Upper lobe of right lung (tissue), 1 donor: ENCODE measurements around the gene SLC5A11. TPM values are rescaled to one million over a fixed set of nuclear protein-coding genes. Genes with fewer than 3 reads are reported as not detected.
"Not testable (repeated sequence)": the region's sequence is repeated elsewhere in the genome, so short reads cannot be mapped to it uniquely, and the experiment has no call there.

Source experiments
- ATAC-seq: fragments of 200-7000 bp; cut with Tn5 transposase; one replicate; pipeline ENCODE4 v1.9.1; 2020; ENCODE audit warnings: mild to moderate bottlenecking, moderate library complexity
- DNase-seq: peaks from one replicate; pipeline ENCODE4 v3.0.0-alpha.2; 2020
- H3K27ac ChIP-seq: fragments of 200-600 bp; one replicate; pipeline ENCODE4 v1.8.0; 2022
- H3K27me3 ChIP-seq: fragments of 200-600 bp; one replicate; pipeline ENCODE4 v1.8.0; 2022; ENCODE audit warnings: mild to moderate bottlenecking
- H3K36me3 ChIP-seq: fragments of 200-600 bp; one replicate; pipeline ENCODE4 v1.8.0; 2022
- H3K4me1 ChIP-seq: fragments of 200-600 bp; one replicate; pipeline ENCODE4 v1.8.0; 2022
- H3K4me3 ChIP-seq: fragments of 200-600 bp; one replicate; pipeline ENCODE4 v1.8.0; 2022; ENCODE audit warnings: mild to moderate bottlenecking
- H3K9me3 ChIP-seq: fragments of 200-600 bp; one replicate; pipeline ENCODE4 v1.8.0; 2022
- CTCF ChIP-seq: fragments of 200-600 bp; IDR thresholded peaks from one replicate; pipeline ENCODE4 v1.8.0; 2022; ENCODE audit warnings: antibody characterized with exemption
- intact Hi-C: fragments of 100-400 bp; cut with DNase I; formaldehyde crosslinking; loops from one replicate; pipeline ENCODE4 v1.11.0; 2022
- total RNA-seq: library from RNA; stranded (reverse); fragmentation: NEBNext Ultra II Directional; extraction: Animal tissue kit (Norgen Biotek cat#: 25700); gene quantifications from one replicate; pipeline ENCODE4 v1.2.1, GENCODE V29; 2021
- donor health status: DM: no; HTN: yes; CAD: no; lungs with severe emphysema.

SLC5A11 gene
- total RNA-seq, 1 donor from 2014 or later = not detected

GRCh38 chr16:24855678-24856077, 9.9 kb downstream of the SLC5A11 start:
- Histone ChIP-seq H3K27me3 (no peaks in the 10 kb centered on the region), H3K9me3 (no peaks in the 10 kb centered on the region), H3K4me3 (no peak overlapping the region), H3K4me1 (no peaks in the 10 kb centered on the region), H3K27ac (no peak overlapping the region), H3K36me3 (no peaks in the 10 kb centered on the region)
- intact Hi-C loops = no loop called here
- TF ChIP-seq CTCF = no peak
- no peak for DNase-seq
- ATAC-seq = no peak

GRCh38 chr16:24856871-24857270, 11.1 kb downstream of the SLC5A11 start:
- H3K27ac ChIP-seq, H3K4me1 ChIP-seq, ATAC-seq, intact Hi-C loops, H3K9me3 ChIP-seq, DNase-seq, H3K4me3 ChIP-seq, H3K27me3 ChIP-seq, H3K36me3 ChIP-seq: not testable (repeated sequence)

GRCh38 chr16:24858219-24859041, 12.7 kb downstream of the SLC5A11 start:
- no peaks in the 10 kb centered on the region for H3K9me3 ChIP-seq
- no peaks in the 10 kb centered on the region for H3K27me3 ChIP-seq
- DNase-seq = peak; percentile 70
- H3K27ac ChIP-seq = no peak overlapping the region
- intact Hi-C loops = no loop called here
- H3K4me3 ChIP-seq = no peak overlapping the region
- TF ChIP-seq CTCF = no peak
- peak; percentile 65 for ATAC-seq
- no peaks in the 10 kb centered on the region for H3K36me3 ChIP-seq
- H3K4me1 ChIP-seq = no peaks in the 10 kb centered on the region

- Histone ChIP-seq H3K27ac (no peak overlapping the region), H3K36me3 (no peaks in the 10 kb centered on the region), H3K4me1 (no peaks in the 10 kb centered on the region), H3K9me3 (peaks cover 5% of the 10 kb centered on the region), H3K27me3 (no peaks in the 10 kb centered on the region), H3K4me3 (no peak overlapping the region)
- DNase-seq (no peak), ATAC-seq (no peak)
- TF ChIP-seq CTCF = no peak
- intact Hi-C loops = no loop called here
Observed at GRCh38 chr16:24861461-24861860, 15.7 kb downstream of the SLC5A11 start.

- ATAC-seq (no peak), DNase-seq (no peak)
- Histone ChIP-seq H3K9me3 (peaks cover 5% of the 10 kb centered on the region), H3K4me3 (no peak overlapping the region), H3K27ac (no peak overlapping the region), H3K36me3 (no peaks in the 10 kb centered on the region), H3K4me1 (no peaks in the 10 kb centered on the region), H3K27me3 (no peaks in the 10 kb centered on the region)
- no peak for TF ChIP-seq CTCF
- intact Hi-C loops = no loop called here
Observed at GRCh38 chr16:24863582-24864437, 18.0 kb downstream of the SLC5A11 start.

GRCh38 chr16:24869033-24869432, 23.3 kb downstream of the SLC5A11 start:
- no peak for DNase-seq
- no peaks in the 10 kb centered on the region for H3K27me3 ChIP-seq
- no peak overlapping the region for H3K4me3 ChIP-seq
- intact Hi-C loops = no loop called here
- H3K9me3 ChIP-seq = peaks cover under 1% of the 10 kb centered on the region
- no peak for TF ChIP-seq CTCF
- no peaks in the 10 kb centered on the region for H3K36me3 ChIP-seq
- no peaks in the 10 kb centered on the region for H3K4me1 ChIP-seq
- no peak for ATAC-seq
- no peak overlapping the region for H3K27ac ChIP-seq
